OCI-LY7 (cell line): ENCODE measurements around the gene JAM3. TPM values are rescaled to one million over a fixed set of nuclear protein-coding genes. Genes with fewer than 3 reads are reported as not detected.

ENCODE experiments used
- BruUV-seq: library from RNA; stranded (reverse); fragments of 400-500 nt; replicated peaks from 2 replicates; lab custom pipeline; 2021; lab: Mats Ljungman, UMichigan
- CTCF ChIA-PET: fragments of 300-600 bp; sonication (Branson Sonifier 250); formaldehyde crosslinking; loops from one replicate; lab custom pipeline; 2022; ENCODE audit warnings: antibody characterized with exemption; ENCODE audit not compliant: unreplicated experiment; lab: Charles Lee
- POLR2A ChIA-PET: fragments of 300-600 bp; sonication (Branson Sonifier 250); formaldehyde crosslinking; loops from one replicate; lab custom pipeline; 2022; ENCODE audit warnings: antibody characterized with exemption; lab: Charles Lee
- DNase-seq: peaks from one replicate; pipeline ENCODE4 v3.0.0-alpha.2; 2015; ENCODE audit warnings: low spot score
- H2AFZ ChIP-seq: fragments of 200-600 bp; sonication (generic), shearing (Covaris generic); 2 replicates; pipeline ENCODE4 v1.6.1; 2014; ENCODE audit warnings: mild to moderate bottlenecking, antibody characterized with exemption, low read length, moderate library complexity
- H3K27ac ChIP-seq: fragments of 200-600 bp; sonication (generic); 2 replicates; pipeline ENCODE4 v1.5.1; 2014; ENCODE audit warnings: mixed run types, low read depth, mild to moderate bottlenecking, moderate library complexity, low read length, inconsistent platforms; ENCODE audit not compliant: poor library complexity, severe bottlenecking
- H3K36me3 ChIP-seq: fragments of 200-600 bp; sonication (generic); 2 replicates; pipeline ENCODE4 v1.6.1; 2014; ENCODE audit warnings: mild to moderate bottlenecking, antibody characterized with exemption, low read length, moderate library complexity, mixed read lengths; ENCODE audit not compliant: insufficient read depth
- H3K4me1 ChIP-seq: fragments of 200-600 bp; sonication (generic); 2 replicates; pipeline ENCODE4 v1.5.1; 2014; ENCODE audit warnings: mild to moderate bottlenecking, low read length; ENCODE audit not compliant: insufficient read depth, poor library complexity, severe bottlenecking
- H3K4me2 ChIP-seq: fragments of 200-600 bp; sonication (generic); 2 replicates; pipeline ENCODE4 v1.6.1; 2014; ENCODE audit warnings: mild to moderate bottlenecking, low read length
- H3K4me3 ChIP-seq: fragments of 200-600 bp; sonication (generic); 2 replicates; pipeline ENCODE4 v1.5.1; 2014; ENCODE audit warnings: mild to moderate bottlenecking, low read depth, low read length; ENCODE audit not compliant: poor library complexity, severe bottlenecking
- H3K79me2 ChIP-seq: fragments of 200-600 bp; sonication (generic); 2 replicates; pipeline ENCODE4 v1.6.1; 2016; ENCODE audit warnings: low read depth, mild to moderate bottlenecking, low read length, moderate library complexity, mixed read lengths; ENCODE audit not compliant: insufficient read depth
- H3K9me2 ChIP-seq: fragments of 200-600 bp; sonication (generic); 2 replicates; pipeline ENCODE4 v1.6.1; 2016; ENCODE audit warnings: mild to moderate bottlenecking, low read length, mixed read lengths; ENCODE audit not compliant: insufficient read depth
- H3K9me3 ChIP-seq: fragments of 200-600 bp; sonication (generic); 2 replicates; pipeline ENCODE4 v1.6.1; 2014; ENCODE audit warnings: mild to moderate bottlenecking, mixed run types, low read length, mixed read lengths
- H4K20me1 ChIP-seq: fragments of 200-600 bp; sonication (generic); 2 replicates; pipeline ENCODE4 v1.6.1; 2014; ENCODE audit warnings: mild to moderate bottlenecking, antibody characterized with exemption, low read length, moderate library complexity, mixed read lengths; ENCODE audit not compliant: insufficient read depth
- EZH2phosphoT487 ChIP-seq: fragments of 200-600 bp; sonication (generic); IDR thresholded peaks from 2 replicates; pipeline ENCODE4 v1.6.1; 2018; ENCODE audit warnings: low read depth, borderline replicate concordance, mild to moderate bottlenecking, mixed run types, antibody characterized with exemption, low read length, moderate library complexity, mixed read lengths
- intact Hi-C: fragments of 100-400 bp; cut with micrococcal nuclease; formaldehyde crosslinking; loops from one replicate; pipeline ENCODE4 v1.10.0; 2022; ENCODE audit not compliant: unreplicated experiment
- total RNA-seq, 2 experiments: library from RNA; depleted of rRNA in 1 of 2; stranded (reverse); fragments of >200 nt in 1 of 2; shearing (Covaris generic) in 1 of 2; gene quantifications; 2 replicates each; pipeline ENCODE4 v1.2.3, GENCODE V29; 2014 to 2022
- TF ChIP-seq, protein P1 (sequence below): fragments of 200-600 bp; sonication (generic); conservative IDR thresholded peaks from 2 replicates; pipeline ENCODE4 v1.5.1; 2014; ENCODE audit warnings: mild to moderate bottlenecking, antibody characterized with exemption, low read length, moderate library complexity, mixed read lengths

Gene JAM3
- total RNA-seq, 2 experiments from 2014 or later: not detected

DNA sequence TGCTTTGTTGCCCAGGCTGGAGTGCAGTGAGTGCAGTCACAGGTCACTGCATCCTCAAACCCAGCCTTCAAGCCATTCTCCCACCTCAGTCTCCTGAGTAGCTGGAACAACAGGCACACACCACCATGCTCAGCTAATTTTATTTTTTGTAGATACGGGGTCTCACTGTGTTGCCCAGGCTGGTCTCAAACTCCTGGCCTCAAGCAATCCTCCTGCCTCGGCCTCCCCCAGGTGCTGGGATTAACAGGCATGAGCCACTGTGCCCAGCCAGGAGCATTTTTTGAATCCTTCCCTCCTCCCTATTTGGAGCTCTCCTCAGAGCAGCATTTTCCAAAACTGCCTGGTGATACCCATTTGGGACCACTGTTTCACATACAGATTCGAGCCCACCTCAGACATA, 77.7 kb downstream of the JAM3 start:
- no peak overlapping the region for H3K4me2 ChIP-seq
- no peaks in the 10 kb centered on the region for H3K9me2 ChIP-seq
- POLR2A ChIA-PET: interaction anchor here (0.7 kb wide), 1 partner anchor 481 kb away, joined by 3 read pairs; no protein-coding TSS in a partner anchor
- no peak overlapping the region for H2AFZ ChIP-seq
- CTCF ChIA-PET: no interaction called here
- peaks cover 34% of the 10 kb centered on the region for H3K36me3 ChIP-seq
- H3K4me1 ChIP-seq: no peaks in the 10 kb centered on the region
- TF ChIP-seq, protein P1, sequence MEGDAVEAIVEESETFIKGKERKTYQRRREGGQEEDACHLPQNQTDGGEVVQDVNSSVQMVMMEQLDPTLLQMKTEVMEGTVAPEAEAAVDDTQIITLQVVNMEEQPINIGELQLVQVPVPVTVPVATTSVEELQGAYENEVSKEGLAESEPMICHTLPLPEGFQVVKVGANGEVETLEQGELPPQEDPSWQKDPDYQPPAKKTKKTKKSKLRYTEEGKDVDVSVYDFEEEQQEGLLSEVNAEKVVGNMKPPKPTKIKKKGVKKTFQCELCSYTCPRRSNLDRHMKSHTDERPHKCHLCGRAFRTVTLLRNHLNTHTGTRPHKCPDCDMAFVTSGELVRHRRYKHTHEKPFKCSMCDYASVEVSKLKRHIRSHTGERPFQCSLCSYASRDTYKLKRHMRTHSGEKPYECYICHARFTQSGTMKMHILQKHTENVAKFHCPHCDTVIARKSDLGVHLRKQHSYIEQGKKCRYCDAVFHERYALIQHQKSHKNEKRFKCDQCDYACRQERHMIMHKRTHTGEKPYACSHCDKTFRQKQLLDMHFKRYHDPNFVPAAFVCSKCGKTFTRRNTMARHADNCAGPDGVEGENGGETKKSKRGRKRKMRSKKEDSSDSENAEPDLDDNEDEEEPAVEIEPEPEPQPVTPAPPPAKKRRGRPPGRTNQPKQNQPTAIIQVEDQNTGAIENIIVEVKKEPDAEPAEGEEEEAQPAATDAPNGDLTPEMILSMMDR: no peak
- no peak for TF ChIP-seq EZH2phosphoT487
- no peak overlapping the region for H3K27ac ChIP-seq
- H3K79me2 ChIP-seq: no peaks in the 10 kb centered on the region
- no TSS peak for BruUV-seq
- no peaks in the 10 kb centered on the region for H4K20me1 ChIP-seq
- no peak for DNase-seq
- no peaks in the 10 kb centered on the region for H3K9me3 ChIP-seq
- no peak overlapping the region for H3K4me3 ChIP-seq
- intact Hi-C loops: no loop called here

DNA sequence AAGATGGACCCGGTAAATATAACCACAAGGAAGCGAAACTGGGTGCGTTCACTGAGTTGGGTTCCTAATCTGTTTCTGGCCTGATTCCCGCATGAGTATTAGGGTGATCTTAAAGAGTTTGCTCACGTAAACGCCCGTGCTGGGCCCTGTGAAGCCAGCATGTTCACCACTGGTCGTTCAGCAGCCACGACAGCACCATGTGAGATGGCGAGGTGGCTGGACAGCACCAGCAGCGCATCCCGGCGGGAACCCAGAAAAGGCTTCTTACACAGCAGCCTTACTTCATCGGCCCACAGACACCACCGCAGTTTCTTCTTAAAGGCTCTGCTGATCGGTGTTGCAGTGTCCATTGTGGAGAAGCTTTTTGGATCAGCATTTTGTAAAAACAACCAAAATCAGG, 80.5 kb downstream of the JAM3 start:
- ChIA-PET CTCF (no interaction called here), POLR2A (no interaction called here)
- Histone ChIP-seq H3K27ac (no peak overlapping the region), H3K79me2 (no peaks in the 10 kb centered on the region), H3K9me2 (no peaks in the 10 kb centered on the region), H4K20me1 (no peaks in the 10 kb centered on the region), H3K9me3 (no peaks in the 10 kb centered on the region), H3K36me3 (peaks cover 61% of the 10 kb centered on the region), H3K4me2 (no peak overlapping the region), H3K4me1 (no peaks in the 10 kb centered on the region), H3K4me3 (no peak overlapping the region), H2AFZ (no peak overlapping the region)
- no peak for DNase-seq
- no TSS peak for BruUV-seq
- TF ChIP-seq, protein P1: no peak
- no peak for TF ChIP-seq EZH2phosphoT487
- intact Hi-C loops: no loop called here

DNA sequence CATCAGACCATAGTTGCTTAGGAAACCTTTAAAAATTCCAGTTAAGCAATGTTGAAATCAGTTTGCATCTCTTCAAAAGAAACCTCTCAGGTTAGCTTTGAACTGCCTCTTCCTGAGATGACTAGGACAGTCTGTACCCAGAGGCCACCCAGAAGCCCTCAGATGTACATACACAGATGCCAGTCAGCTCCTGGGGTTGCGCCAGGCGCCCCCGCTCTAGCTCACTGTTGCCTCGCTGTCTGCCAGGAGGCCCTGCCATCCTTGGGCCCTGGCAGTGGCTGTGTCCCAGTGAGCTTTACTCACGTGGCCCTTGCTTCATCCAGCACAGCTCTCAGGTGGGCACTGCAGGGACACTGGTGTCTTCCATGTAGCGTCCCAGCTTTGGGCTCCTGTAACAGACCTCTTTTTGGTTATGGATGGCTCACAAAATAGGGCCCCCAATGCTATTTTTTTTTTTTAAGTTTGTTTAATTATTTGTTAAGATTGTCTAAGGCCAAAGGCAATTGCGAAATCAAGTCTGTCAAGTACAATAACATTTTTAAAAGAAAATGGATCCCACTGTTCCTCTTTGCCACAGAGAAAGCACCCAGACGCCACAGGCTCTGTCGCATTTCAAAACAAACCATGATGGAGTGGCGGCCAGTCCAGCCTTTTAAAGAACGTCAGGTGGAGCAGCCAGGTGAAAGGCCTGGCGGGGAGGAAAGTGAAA, 81.5 kb downstream of the JAM3 start:
- H3K36me3 ChIP-seq: peaks cover 70% of the 10 kb centered on the region
- H3K9me2 ChIP-seq: no peaks in the 10 kb centered on the region
- ChIA-PET CTCF (no interaction called here), POLR2A (no interaction called here)
- H3K79me2 ChIP-seq: no peaks in the 10 kb centered on the region
- H3K9me3 ChIP-seq: no peaks in the 10 kb centered on the region
- BruUV-seq: no TSS peak
- DNase-seq: no peak
- H2AFZ ChIP-seq: no peak overlapping the region
- intact Hi-C loops: no loop called here
- no peaks in the 10 kb centered on the region for H3K4me1 ChIP-seq
- no peak for TF ChIP-seq EZH2phosphoT487
- TF ChIP-seq, protein P1: no peak
- no peak overlapping the region for H3K4me2 ChIP-seq
- no peaks in the 10 kb centered on the region for H4K20me1 ChIP-seq
- H3K27ac ChIP-seq: no peak overlapping the region
- no peak overlapping the region for H3K4me3 ChIP-seq
